D341Med (cell line): ENCODE results near the gene HTRA2.

Experiments
- DNase-seq: peaks from one replicate; pipeline ENCODE4 v3.0.0; 2012; ENCODE audit warnings: low spot score

The HTRA2 gene

DNA sequence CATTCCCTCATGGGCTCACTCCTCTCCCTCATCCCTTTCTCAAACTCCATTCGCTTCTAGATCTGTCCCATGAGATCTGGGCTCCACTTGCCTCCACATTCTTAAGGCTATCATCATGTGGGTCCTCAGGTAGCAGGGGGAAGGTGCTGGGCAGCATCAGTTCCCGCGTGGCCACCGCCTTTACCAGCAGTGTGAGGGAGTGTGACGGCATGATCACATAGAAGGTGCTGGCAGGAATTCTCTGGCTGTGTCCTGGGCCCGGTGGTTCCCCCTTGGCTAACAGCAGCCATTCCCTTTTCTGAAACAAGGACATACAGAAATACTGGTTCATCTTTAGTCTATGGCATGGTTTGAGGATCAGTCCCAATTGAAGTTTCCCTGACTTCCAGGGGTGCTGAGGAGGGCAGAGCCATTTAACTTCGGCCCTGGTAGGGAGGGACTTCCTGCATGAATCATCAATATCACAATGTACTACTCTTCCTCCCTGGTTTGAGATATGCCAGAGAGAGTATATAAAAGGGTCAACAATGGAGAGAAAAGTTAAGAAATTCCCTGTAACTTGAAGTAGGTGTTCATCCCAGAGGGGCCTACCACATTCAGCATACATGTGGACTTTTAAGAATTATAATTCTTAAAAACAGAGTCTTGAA lies 32.5 kb downstream of the HTRA2 start:
- no peak for DNase-seq

DNA sequence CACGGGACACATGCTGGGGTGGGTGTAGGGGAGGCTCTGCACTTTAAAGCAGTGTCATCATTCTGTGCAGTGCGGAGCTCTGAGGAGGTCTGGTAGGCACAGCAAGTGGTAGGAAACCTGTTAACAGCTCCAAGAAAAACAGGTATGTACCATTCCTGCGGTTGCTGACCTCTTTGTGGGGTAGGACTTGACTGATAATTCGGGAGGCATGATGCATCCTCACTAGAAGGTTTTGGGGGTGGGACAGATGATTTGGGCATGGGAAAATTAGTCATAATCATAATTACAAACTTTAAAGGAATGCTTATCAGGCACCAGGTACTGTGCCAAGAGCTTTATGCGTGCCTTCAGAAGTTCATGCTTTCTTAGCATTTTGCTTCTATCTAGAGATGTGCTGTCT lies 34.5 kb downstream of the HTRA2 start:
- no peak for DNase-seq

DNA sequence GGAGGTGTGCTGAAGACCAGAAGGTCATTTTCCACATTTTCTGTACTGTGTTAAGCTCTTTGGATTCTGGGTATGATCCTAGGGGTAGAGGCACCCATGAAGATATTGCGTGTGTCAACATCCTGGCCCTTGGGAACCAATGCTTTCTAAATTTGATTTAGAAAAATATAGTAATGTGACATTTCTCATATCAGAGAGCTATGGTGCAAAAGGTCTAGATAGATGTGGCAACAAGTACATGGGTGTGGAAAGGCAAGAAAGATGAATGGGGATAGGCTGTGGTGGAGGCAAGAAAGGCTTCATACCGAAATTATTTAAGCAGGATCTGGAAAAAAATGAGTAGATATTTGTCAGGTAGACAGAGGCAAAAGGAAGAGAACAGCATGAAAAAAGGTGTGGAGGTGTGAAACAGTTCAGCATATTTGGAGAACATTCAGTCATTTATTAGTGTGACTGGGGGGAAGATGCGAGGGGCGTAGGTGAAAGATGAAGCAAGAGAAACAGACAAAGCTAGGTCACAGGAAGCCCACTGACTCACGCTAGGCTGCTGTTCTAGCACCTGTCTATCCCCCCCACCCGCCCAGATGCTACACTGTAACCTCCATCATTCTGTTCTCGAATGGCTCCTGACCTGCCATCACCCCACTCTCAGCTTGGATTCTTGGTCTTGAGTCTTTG lies 36.5 kb downstream of the HTRA2 start:
- DNase-seq: no peak

DNA sequence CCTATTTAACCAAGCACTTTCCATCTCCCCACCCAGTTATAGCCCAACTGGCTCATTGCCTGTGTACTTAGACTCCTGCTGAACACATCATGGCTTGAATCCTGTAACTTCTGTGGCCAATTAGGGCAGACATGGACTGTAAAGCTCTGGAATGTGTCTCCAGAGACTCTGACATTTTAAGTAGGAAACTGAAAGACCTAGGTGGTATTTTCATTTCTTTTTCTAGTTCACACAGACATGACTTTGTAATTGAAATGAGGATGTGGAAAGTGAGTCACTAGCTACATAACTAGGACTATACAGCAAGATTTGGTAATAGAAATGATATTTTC lies 37.0 kb downstream of the HTRA2 start:
- DNase-seq: no peak

DNA sequence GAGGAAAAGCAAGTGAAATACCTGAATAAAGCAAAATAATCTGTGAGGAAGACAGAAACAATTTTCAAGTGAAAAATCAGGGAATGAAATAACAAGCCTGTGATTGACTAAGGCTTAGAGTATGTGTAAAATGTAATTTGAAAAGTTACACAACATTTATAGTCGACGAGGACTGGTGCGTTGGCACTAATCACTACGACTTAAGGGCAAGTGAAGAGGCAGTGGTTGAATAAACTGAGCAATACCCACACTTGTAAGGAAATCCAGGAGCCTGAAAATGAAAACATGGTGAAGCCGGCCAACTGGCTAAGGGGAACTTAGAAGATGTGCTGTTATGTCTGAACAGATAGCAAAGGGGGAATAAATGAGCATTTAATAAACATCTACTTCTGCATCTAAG lies 38.1 kb downstream of the HTRA2 start:
- DNase-seq: no peak

DNA sequence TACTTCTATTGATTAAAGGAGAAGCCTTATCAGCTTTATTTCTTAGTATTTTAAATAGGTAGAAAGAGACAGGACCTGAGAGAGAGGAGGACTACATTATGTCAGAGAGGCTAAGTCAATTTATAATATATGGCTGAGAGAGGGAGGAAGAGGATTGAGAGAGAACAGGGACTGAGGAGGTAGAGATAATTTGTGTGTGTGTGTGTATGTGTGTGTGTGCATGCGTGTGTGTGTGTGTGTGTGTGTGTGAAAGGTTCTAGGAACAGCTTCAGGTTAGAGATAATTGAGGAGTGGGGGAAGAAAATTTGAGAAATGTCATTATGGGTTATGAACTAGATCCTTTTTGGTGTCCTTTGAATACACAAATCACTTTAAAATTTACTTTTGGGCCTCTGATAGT lies 40.0 kb downstream of the HTRA2 start:
- no peak for DNase-seq

DNA sequence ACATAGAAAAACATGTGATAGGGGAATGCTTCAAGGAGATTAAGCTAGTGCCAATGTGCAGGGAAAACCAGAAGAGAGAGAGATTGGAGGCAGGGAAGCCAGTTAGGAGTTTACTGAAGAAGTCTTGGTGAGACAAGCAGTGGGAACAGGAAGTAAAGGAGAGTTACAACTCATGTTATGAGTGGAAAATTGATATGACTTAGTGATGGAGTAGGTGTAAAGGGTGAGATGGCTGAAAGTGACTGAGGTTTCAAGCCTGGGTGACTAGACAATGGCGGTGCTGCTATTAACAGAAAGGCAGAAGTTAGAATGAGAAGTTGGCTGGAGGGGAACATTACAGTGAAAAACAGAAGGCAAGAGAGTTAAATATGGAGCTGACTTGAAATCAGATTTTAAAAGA lies 41.3 kb downstream of the HTRA2 start:
- no peak for DNase-seq

DNA sequence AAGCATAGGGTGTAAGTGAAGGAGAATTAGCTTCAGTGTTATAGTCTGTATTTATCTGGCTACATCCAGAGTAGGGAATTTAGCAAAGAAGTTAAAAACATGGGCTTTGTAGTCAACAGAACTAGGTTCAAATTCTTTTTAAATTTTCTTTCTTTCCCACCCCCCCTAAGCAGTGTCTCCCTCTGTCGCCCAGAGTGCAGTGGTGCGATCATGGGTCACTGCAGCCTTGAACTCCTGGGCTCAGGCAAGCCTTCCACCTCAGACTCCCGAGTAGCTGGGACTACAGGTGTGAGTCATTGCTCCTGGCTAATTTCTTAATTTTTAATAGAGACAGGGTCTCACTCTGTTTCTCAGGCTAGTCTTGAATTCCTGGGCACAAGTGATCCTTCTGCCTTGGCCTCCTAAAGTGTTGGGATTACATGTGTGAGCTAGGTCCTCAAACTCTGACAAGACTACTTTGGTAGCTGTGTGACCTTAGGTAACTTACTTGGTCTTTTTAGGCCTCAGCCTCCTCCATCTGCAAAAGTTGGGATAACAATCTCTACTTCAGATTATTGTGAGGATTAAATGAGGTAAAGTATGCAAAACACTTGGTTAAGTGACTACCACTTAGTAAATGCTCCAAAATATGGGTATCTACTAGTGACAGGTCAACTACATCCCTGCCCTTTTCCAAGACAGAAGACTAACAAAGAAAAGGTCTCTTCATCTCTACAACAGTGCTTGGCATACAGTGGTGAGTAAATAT lies 42.6 kb downstream of the HTRA2 start:
- DNase-seq: no peak

DNA sequence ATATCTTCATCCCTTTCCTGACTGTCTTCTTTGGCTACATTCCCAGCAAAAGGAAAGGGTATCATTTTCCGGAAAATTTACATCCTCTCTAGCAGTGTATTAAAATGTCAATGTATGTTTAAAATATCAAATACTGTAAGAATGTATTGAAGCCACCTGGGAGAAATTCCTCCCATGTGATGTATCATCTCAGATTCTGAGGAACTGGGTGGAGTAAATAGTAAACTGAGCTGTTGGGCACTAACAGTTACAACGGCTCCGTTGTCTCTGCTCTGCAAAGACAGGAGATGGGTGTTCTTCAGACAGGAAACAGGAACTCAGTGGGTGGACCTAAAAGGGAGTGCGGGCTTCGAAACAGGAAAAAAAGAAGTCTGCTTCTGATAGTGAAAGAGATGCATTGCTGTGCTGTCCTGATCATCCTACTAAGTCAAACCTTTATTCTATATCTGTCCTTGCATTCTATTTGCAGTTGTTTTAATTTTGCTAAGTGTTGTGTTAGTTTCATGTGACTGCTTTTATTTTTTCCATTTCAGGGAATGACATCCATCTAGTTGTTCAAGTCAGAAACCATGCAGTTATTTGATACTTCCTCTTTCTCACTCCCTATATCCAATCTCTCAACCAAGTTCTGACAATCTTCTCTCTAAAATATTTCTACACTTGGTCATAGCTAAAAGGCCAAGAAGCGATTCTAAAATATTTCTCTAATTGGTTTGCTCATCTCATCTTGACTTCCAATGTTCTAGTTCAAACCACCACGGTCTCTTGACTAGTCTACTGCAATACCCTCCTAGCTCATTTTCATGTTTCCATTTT lies 44.2 kb downstream of the HTRA2 start:
- no peak for DNase-seq

DNA sequence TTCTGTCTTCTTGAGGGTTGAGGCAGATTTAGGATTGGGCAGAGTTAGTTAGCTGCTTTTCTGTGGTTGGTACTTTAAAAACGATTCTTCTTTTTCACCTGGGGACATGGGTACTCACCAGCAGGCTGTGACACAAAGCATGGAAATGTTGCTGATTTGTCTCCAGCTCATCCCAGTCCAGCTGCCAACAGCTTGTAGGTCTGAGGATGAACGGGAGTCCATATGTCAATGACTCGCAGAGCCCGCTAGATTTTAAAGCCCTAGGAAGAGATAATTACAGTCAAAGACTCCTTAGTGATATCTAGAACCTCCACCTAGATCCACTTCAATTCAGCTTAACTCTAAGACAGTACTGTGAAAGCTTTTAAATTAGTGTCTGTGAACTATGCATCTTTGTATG lies 45.6 kb downstream of the HTRA2 start:
- DNase-seq: no peak

DNA sequence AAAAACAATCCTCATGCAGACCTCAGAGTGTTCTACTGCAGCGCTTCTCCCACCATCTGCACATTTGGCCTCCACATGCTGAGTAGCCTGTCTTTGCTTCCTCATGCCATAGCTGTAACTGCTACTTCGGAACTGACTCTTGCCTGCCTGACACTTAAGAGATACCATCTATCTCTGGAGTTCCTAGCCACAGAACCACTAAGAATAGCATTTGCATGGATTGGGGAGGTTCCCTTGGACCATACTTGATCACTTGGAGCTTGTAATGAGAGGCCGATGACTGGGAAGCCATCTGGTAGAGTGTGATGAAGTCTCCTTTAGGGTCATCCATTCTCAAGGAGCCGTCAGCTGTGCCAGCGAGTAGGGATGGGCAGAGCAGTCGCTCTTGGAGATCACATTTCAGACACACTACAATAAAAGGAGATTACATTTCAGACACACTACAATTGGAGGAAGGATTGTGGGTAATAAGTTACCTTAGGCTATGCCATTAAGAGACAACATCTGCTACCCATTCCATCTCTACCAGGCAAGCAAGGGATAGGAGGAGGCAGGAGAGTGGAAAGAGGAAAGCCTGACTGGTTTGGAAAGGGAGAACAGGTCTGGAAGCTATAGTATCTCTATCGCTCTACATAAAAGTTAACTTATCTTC lies 46.6 kb downstream of the HTRA2 start:
- DNase-seq: no peak

DNA sequence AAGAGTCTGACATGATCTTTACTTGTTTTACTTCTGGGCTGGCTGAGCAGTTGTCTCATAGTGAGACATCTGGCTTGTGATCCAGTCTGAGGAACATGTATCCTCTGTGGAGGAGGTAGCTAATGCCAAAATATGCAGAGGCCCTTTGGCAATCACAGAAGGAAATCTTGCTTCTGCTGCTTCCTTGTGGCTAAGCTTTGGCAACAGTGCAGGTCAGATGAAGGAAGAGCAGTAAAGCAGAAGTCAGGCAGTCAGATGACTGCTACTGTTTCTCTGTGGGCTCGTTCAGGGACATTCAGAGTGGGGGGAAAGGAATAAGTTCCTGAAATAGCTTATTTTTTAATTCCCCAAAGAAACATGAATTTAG lies 47.1 kb downstream of the HTRA2 start:
- DNase-seq: no peak

DNA sequence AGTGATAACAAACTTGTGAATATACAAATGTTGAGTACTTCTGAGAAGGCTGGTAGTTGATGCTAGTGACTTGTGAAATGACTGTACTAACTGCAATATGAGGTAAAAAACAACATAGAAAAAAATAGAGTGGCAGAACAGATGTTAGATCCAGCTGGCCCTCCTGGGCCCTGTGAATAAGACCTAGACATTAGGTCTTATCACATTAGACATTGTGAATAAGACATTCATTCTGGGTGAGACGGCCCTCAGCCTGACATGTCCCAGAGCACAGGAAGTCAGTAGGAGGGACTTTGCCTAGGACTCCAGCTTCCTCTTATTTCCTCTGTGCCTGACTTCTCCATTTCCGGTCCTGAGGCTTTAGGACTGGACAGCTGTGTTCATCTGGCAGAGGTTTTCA lies 47.7 kb downstream of the HTRA2 start:
- DNase-seq: no peak

DNA sequence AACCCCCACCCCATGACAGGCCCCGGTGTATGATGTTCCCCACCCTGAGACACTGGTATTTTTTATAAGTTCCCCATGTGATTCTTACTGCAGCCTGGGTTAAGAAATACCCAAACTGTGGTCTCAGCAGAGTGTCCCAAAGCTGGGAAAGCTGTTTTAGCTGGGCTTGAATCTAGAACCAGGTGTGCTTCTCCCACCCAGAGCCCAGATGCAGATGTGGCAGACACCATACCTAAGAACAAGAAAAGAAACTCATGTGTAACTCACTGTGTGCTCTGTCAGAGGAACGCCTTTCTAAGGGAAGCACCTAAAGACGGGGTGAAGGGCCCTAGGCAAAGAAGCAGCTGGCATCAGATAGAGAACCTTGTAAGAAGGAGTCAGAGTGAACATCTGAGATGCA lies 48.7 kb downstream of the HTRA2 start:
- DNase-seq: no peak

DNA sequence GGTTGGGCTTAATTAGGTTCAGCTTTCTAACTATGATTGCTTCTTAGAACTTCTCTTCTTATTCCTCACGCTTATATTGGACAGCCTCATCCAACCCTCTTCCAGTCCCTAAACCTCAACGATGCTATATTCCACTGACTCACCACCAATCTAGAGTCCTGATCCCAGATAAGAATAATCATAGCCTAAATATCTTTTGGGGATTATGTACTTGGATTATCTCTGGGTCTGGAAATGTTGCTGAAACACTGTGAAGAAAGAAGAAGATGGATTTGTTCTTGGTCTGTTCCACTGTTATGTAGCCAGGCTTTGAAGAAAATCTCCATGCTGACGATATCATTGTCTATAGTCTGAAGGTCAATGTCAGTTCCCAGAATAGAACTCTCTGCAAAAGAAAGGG lies 51.7 kb downstream of the HTRA2 start:
- DNase-seq: no peak

DNA sequence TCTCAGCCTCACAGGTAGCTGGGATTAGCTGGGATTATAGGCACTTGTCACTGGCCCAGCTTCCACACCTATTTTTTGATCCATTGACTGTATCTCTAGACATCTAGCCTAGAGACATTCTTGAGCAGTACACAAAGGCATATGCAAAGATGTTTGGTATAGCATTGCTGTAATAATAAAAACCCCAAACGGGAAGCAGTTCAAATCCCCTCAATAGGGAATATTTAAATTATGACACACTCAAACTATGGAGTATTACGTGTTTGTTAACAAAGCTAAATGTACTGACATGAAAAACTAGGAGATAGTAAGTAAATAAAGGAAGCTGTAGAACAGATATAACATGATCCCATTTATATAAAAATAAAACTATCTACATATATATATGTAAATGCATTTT lies 52.5 kb downstream of the HTRA2 start:
- no peak for DNase-seq
